K562 (cell line): ENCODE measurements around the gene ANKZF1. TPM values are rescaled to one million over a fixed set of nuclear protein-coding genes. Genes with fewer than 3 reads are reported as not detected.
A peak's percentile ranks its signal among the peaks of the same experiment; 100 is the strongest.

ENCODE experiments used
- ARID2 ChIP-seq: fragments of 450-650 bp; IDR thresholded peaks from 2 replicates; pipeline ENCODE4 v1.6.1; 2017; ENCODE audit warnings: antibody characterized with exemption, mild to moderate bottlenecking
- BACH1 ChIP-seq: fragments of 200-800 bp; sonication (Bioruptor generic); IDR thresholded peaks from 2 replicates; pipeline ENCODE4 v1.6.1; 2016; ENCODE audit warnings: missing genetic modification characterization, missing compliant biosample characterization
- BHLHE40 ChIP-seq: IDR thresholded peaks from 2 replicates; pipeline ENCODE4 v1.6.1; 2011; ENCODE audit warnings: low read length, improper control_type of control experiment
- FUS ChIP-seq: fragments of 200-400 bp; formaldehyde crosslinking; optimal IDR thresholded peaks from 2 replicates; pipeline ENCODE3; 2017; ENCODE audit warnings: low read depth, low read length
- NONO ChIP-seq, 2 experiments: fragments of 200-400 bp in 1 of 2; fragments of 450-650 bp in 1 of 2; formaldehyde crosslinking in 1 of 2; IDR thresholded peaks; 2 replicates each; pipeline ENCODE4 v1.6.1; 2017; ENCODE audit warnings: low read depth in 2 of 2, mild to moderate bottlenecking in 2 of 2, moderate library complexity in 2 of 2, low read length in 1 of 2
- RBM25 ChIP-seq: fragments of 200-400 bp; formaldehyde crosslinking; IDR thresholded peaks from 2 replicates; pipeline ENCODE4 v1.6.1; 2018; ENCODE audit warnings: low read length, low read depth, moderate library complexity; ENCODE audit not compliant: severe bottlenecking
- SAP30 ChIP-seq: fragments of 200-600 bp; sonication (generic); IDR thresholded peaks from 2 replicates; pipeline ENCODE4 v1.6.1; 2012; ENCODE audit warnings: borderline replicate concordance, low read depth, mild to moderate bottlenecking, moderate library complexity, low read length, control low read depth, inconsistent platforms; ENCODE audit not compliant: insufficient read depth, poor library complexity, severe bottlenecking
- SREBF2 ChIP-seq: sonication (generic); formaldehyde crosslinking; IDR thresholded peaks from 2 replicates; pipeline ENCODE4 v1.4.0; 2020; ENCODE audit warnings: mild to moderate bottlenecking, missing genetic modification reagents
- ZFP36 ChIP-seq: fragments of 150-350 bp; IDR thresholded peaks from 2 replicates; pipeline ENCODE4 v1.6.1; 2018; ENCODE audit warnings: low read length, low read depth; ENCODE audit not compliant: partially characterized antibody
- ZNF134 ChIP-seq: fragments of 250-450 bp; sonication (Bioruptor Pico); conservative IDR thresholded peaks from 2 replicates; pipeline ENCODE4 v1.4.0; 2020
- ZNF408 ChIP-seq: fragments of 250-450 bp; sonication (Bioruptor Pico); IDR thresholded peaks from 2 replicates; pipeline ENCODE4 v1.4.0; 2020; ENCODE audit warnings: low read depth, mild to moderate bottlenecking, moderate library complexity
- ZZZ3 ChIP-seq: fragments of 450-650 bp; IDR thresholded peaks from 2 replicates; pipeline ENCODE4 v1.6.1; 2016; ENCODE audit warnings: antibody characterized with exemption, mild to moderate bottlenecking, moderate library complexity
- polyA plus RNA-seq, 8 experiments: library from polyadenylated mRNA; depleted of rRNA in 4 of 8; stranded (reverse) in 5 of 8; unstranded in 3 of 8; fragments of >200 nt; fragmentation: Nextera tagmentation in 2 of 8; fragmentation: Illumina TruSeq in 1 of 8; extraction: Ambion mirVana in 2 of 8; extraction: Trizol in 1 of 8; gene quantifications; 2 replicates each; pipeline versions ENCODE4 v1.2.1 to v1.2.3, GENCODE V29; 2011 to 2014; ENCODE audit warnings: inconsistent platforms in 1 of 8, missing spikeins in 1 of 8
- total RNA-seq, 7 experiments: library from RNA; depleted of rRNA in 6 of 7; stranded (reverse); fragments of >200 nt in 6 of 7; fragmentation: Illumina TruSeq in 2 of 7; extraction: Trizol in 2 of 7; gene quantifications; 2 replicates each; pipeline versions ENCODE4 v1.2.1 to v1.2.3, GENCODE V29; 2011 to 2021; ENCODE audit warnings: low replicate concordance in 1 of 7
- TF ChIP-seq, protein P1 (sequence below): sonication (generic); formaldehyde crosslinking; IDR thresholded peaks from 2 replicates; pipeline ENCODE4 v1.8.0; 2022; ENCODE audit warnings: mild to moderate bottlenecking, missing genetic modification reagents
- TF ChIP-seq, protein P2 (sequence below): sonication (generic); formaldehyde crosslinking; IDR thresholded peaks from 2 replicates; pipeline ENCODE4 v1.8.0; 2022; ENCODE audit warnings: mild to moderate bottlenecking, missing genetic modification reagents
- TF ChIP-seq, protein P3 (sequence below), 2 experiments: fragments of 450-650 bp in 1 of 2; sonication (generic) in 1 of 2; formaldehyde crosslinking in 1 of 2; IDR thresholded peaks in 1 of 2; conservative IDR thresholded peaks in 1 of 2; 2 replicates each; pipeline versions ENCODE4 v1.6.1 to v1.8.1; 2016 to 2023; ENCODE audit warnings: mild to moderate bottlenecking in 2 of 2, moderate library complexity in 2 of 2, inconsistent platforms in 1 of 2, missing genetic modification reagents in 1 of 2
- TF ChIP-seq, protein P4 (sequence below): fragments of 250-450 bp; sonication (Bioruptor Pico); IDR thresholded peaks from 2 replicates; pipeline ENCODE4 v1.5.0; 2021
- TF ChIP-seq, protein P5 (sequence below), 2 experiments: IDR thresholded peaks; 2 replicates each; pipeline ENCODE4 v1.6.1; 2012; ENCODE audit warnings: improper control_type of control experiment in 2 of 2, low read depth in 2 of 2, low read length in 2 of 2, borderline replicate concordance in 1 of 2

ANKZF1 gene
- total and polyA plus RNA-seq, 9 of the 15 experiments (the other 6 are each of a cell fraction or from before 2014, with no cell fraction given) = 3.1 to 60.6 (median 31.0) TPM

DNA sequence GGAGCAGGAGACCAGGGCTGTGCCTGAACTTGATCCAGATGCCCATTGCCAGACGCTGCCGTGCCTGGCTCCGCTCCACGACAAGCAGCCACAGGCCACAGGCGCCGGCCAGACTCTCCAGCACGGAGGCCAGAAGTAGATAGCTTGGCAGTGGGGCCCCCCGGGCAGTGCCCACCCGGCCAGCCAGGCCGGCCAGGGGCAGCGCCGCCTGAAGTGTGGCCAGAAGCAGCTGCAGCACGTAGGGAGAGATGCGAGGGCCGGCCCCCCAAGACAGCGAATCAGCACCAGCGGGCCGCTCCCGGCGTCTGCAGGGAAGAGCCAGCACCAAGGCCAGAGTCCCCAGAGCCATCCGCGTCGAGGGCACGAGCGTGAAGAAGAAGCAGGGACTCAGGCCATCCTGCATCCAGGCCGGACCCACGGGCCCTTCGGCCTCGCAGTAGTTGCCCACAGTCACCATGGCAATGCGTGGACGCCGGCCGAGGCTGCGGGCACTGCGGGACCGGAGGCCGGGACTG is 11.3 kb upstream of the ANKZF1 start (continued):
- TF ChIP-seq, protein P1, sequence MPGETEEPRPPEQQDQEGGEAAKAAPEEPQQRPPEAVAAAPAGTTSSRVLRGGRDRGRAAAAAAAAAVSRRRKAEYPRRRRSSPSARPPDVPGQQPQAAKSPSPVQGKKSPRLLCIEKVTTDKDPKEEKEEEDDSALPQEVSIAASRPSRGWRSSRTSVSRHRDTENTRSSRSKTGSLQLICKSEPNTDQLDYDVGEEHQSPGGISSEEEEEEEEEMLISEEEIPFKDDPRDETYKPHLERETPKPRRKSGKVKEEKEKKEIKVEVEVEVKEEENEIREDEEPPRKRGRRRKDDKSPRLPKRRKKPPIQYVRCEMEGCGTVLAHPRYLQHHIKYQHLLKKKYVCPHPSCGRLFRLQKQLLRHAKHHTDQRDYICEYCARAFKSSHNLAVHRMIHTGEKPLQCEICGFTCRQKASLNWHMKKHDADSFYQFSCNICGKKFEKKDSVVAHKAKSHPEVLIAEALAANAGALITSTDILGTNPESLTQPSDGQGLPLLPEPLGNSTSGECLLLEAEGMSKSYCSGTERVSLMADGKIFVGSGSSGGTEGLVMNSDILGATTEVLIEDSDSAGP (CRISPR knock-in tag) = no peak
- no peak; the same call in 1 of the 2 replicates for TF ChIP-seq ZZZ3
- no peak for TF ChIP-seq ARID2
- TF ChIP-seq BHLHE40 = no peak
- no peak for TF ChIP-seq BACH1 (tag)
- TF ChIP-seq, protein P2, sequence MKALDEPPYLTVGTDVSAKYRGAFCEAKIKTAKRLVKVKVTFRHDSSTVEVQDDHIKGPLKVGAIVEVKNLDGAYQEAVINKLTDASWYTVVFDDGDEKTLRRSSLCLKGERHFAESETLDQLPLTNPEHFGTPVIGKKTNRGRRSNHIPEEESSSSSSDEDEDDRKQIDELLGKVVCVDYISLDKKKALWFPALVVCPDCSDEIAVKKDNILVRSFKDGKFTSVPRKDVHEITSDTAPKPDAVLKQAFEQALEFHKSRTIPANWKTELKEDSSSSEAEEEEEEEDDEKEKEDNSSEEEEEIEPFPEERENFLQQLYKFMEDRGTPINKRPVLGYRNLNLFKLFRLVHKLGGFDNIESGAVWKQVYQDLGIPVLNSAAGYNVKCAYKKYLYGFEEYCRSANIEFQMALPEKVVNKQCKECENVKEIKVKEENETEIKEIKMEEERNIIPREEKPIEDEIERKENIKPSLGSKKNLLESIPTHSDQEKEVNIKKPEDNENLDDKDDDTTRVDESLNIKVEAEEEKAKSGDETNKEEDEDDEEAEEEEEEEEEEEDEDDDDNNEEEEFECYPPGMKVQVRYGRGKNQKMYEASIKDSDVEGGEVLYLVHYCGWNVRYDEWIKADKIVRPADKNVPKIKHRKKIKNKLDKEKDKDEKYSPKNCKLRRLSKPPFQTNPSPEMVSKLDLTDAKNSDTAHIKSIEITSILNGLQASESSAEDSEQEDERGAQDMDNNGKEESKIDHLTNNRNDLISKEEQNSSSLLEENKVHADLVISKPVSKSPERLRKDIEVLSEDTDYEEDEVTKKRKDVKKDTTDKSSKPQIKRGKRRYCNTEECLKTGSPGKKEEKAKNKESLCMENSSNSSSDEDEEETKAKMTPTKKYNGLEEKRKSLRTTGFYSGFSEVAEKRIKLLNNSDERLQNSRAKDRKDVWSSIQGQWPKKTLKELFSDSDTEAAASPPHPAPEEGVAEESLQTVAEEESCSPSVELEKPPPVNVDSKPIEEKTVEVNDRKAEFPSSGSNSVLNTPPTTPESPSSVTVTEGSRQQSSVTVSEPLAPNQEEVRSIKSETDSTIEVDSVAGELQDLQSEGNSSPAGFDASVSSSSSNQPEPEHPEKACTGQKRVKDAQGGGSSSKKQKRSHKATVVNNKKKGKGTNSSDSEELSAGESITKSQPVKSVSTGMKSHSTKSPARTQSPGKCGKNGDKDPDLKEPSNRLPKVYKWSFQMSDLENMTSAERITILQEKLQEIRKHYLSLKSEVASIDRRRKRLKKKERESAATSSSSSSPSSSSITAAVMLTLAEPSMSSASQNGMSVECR (CRISPR knock-in tag) = peak; percentile 76; the same call in 1 of the 2 replicates
- TF ChIP-seq, protein P3, sequence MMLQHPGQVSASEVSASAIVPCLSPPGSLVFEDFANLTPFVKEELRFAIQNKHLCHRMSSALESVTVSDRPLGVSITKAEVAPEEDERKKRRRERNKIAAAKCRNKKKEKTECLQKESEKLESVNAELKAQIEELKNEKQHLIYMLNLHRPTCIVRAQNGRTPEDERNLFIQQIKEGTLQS (IDR thresholded peaks at IDR 0.05) = no peak
- TF ChIP-seq, protein P3 (CRISPR knock-in tag; conservative IDR thresholded peaks at IDR 0.05) = no peak
- no peak for TF ChIP-seq NONO (IDR thresholded peaks at IDR 0.05; ENCODE audit: low read depth in 2 of 2, low read length in 1 of 2)
- no peak for TF ChIP-seq SREBF2 (CRISPR knock-in tag)
- no peak for TF ChIP-seq ZFP36
- TF ChIP-seq, protein P4, sequence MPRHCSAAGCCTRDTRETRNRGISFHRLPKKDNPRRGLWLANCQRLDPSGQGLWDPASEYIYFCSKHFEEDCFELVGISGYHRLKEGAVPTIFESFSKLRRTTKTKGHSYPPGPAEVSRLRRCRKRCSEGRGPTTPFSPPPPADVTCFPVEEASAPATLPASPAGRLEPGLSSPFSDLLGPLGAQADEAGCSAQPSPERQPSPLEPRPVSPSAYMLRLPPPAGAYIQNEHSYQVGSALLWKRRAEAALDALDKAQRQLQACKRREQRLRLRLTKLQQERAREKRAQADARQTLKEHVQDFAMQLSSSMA = no peak
- TF ChIP-seq, protein P5, sequence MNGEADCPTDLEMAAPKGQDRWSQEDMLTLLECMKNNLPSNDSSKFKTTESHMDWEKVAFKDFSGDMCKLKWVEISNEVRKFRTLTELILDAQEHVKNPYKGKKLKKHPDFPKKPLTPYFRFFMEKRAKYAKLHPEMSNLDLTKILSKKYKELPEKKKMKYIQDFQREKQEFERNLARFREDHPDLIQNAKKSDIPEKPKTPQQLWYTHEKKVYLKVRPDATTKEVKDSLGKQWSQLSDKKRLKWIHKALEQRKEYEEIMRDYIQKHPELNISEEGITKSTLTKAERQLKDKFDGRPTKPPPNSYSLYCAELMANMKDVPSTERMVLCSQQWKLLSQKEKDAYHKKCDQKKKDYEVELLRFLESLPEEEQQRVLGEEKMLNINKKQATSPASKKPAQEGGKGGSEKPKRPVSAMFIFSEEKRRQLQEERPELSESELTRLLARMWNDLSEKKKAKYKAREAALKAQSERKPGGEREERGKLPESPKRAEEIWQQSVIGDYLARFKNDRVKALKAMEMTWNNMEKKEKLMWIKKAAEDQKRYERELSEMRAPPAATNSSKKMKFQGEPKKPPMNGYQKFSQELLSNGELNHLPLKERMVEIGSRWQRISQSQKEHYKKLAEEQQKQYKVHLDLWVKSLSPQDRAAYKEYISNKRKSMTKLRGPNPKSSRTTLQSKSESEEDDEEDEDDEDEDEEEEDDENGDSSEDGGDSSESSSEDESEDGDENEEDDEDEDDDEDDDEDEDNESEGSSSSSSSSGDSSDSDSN (IDR thresholded peaks at IDR 0.05; ENCODE audit: borderline replicate concordance in 1 of 2, low read depth in 2 of 2, low read length in 2 of 2) = 0 out of 4 replicates have a peak, but pooled peaks have one; percentile 17 to 43
- peak; percentile 74 for TF ChIP-seq SAP30
- TF ChIP-seq RBM25 = no peak
- peak; percentile 3 for TF ChIP-seq FUS
- TF ChIP-seq ZNF408 (CRISPR knock-in tag) = no peak
- no peak for TF ChIP-seq ZNF134 (CRISPR knock-in tag)
